Ammon's horn (tissue), 1 donor: ENCODE measurements around the gene DUOX1.

Source experiments
- DNase-seq: peaks from one replicate; pipeline ENCODE4 v3.0.0-alpha.2; 2016; ENCODE audit warnings: low spot score

DUOX1 gene

DNA sequence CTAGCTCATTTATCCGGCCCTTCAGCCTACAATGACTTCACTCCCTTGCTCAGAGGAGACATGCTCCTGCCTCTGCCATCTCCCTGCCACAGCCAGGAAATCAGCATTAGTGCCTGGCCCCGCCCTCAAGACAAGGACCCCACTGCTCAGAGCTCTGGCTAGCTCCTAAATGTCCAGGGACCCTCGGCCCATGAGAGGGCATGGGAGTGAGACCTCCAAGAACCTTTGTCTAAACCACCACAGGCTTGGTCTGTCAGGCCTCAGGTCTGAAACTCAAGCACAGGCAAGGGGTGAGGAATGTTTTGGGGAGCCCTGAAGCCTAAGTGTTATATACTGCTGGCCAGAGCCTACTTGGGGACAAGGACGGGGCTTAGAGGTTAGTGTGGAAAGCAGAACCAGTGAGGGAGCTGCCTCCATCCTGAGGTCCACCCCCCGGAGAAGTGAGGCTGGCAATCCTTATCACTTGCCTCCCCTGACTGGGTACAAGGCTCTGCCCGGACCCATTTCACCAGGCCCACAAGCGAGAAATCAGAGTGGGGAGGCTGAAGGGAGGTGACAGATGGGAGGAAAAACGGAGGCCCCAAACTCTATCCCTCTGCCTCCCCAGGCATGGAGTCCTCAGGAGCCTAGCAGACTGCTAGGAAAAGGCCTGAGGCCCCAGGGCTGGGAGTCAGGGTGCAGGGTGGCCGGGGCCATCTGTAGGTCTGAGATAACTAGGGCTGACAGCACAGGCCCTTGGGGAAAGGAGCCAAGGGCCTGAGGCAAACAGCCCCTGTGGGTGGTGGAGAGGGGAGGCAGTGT lies 39.2 kb downstream of the DUOX1 start:
- no peak for DNase-seq

DNA sequence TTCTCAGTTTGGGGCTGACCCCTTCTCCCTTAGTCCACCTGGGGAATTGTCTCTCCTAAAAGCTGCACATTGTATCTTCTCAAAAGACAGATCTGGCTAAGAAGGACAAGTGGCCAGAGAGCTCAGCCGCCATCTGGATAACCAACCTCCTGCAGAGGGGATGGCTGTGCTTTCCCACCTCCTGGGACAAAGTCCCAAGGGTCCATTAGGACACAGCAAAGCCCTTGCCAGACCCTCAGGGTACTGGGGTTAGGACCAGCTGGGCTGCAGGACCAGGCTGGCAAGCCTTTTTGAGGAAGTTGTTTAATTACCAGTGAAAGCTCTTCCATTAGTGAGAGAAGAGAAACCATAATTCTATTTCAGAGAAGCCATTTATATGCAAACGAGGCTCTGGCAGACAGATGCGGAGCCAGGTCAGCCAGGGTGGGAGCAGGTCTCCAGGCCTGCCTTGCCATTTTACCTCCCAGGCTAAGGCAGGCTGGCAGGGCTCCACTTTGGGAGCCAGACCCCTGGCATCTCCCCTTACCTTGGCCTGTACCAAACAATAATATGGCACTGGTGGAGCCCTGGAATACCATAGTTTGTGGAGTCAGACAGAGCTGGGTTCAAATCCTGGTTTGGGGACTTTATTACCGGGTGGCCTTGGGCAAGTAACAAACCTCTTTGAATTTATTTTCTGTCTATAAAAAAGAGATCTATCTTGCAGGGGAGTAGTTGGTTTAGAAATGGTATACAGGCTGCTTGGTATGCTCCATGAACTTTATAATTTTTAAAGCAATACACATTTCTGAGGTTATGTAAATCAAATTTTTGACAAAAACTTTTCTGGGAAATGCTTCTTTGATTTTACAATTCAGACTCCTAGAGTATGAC lies 40.0 kb downstream of the DUOX1 start:
- no peak for DNase-seq

DNA sequence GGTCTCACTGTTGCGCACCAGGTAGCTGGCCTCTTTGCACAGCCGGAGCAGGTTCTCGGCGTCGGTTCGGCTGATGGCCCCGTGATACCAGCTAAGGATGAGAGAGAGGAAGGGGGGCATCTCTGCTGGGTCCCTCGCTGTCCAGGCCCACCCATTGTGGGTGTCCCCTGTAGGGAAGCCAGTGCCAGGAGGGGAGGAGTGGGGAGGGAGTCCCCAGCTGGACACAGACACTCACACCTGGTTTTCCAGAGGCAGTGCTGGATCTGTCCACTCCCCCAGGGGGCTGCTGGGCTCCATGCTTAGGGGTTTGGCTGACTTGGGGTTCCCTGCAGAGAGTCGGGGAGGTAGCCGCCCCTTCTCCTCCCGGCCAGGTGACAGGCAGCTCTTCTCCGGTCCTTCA lies 42.1 kb downstream of the DUOX1 start:
- no peak for DNase-seq

DNA sequence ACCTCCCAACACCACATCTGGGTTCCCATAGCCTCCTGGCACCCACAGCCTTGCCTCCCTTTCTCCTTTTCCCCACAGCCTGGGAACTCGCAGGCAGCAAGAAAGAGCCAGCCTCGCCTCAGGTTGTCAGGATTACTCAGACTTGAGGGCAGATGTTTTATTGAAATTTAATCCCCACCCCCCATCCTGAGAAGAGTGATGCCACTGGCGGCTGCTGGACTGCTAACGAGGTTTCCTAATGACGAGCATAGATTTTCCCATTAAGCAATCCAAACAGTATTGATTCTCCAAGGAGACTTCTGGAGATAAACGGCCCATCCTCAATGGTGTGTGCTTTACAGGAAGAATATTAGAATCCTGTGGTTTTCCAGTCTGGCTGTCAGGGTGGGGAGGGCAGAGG lies 44.3 kb downstream of the DUOX1 start:
- DNase-seq, result no peak

DNA sequence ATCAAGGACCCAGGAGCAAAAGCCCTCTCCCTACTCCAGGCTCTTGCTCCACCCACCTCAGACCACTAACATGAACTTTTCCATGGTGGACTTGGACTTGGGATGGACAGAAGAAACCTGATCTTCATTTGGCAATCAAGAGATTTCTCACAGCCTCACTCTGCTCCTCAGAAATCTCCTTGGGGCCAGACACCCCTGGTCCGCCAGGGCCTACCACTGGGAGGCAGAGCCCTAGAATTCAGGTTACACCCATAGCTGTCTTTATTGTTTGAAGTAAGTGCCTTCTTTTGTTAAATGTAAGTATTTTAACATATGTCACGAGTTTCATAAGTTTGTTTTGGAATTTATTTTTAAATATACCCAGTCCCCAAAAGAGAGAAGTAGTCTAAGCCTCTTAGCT lies 44.8 kb downstream of the DUOX1 start:
- no peak for DNase-seq

DNA sequence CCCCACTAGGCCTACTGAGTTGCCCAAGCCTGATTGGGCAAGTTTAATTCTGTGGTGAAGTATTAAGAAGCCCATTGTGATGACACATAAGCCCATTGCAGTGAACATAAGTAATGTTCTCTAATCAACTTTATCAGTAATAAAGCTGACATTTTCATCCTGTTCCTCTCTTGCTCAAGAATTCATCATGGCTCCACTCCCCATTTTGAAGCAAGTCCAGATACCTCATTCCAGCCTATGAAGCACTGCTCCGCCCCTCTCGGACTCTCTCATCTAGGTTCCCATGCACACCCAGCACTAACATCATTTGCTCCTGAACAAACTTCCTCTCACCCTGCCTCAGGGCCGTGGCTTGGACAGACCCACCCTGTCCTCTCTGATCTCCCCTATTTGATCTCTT lies 47.5 kb downstream of the DUOX1 start:
- no peak for DNase-seq

DNA sequence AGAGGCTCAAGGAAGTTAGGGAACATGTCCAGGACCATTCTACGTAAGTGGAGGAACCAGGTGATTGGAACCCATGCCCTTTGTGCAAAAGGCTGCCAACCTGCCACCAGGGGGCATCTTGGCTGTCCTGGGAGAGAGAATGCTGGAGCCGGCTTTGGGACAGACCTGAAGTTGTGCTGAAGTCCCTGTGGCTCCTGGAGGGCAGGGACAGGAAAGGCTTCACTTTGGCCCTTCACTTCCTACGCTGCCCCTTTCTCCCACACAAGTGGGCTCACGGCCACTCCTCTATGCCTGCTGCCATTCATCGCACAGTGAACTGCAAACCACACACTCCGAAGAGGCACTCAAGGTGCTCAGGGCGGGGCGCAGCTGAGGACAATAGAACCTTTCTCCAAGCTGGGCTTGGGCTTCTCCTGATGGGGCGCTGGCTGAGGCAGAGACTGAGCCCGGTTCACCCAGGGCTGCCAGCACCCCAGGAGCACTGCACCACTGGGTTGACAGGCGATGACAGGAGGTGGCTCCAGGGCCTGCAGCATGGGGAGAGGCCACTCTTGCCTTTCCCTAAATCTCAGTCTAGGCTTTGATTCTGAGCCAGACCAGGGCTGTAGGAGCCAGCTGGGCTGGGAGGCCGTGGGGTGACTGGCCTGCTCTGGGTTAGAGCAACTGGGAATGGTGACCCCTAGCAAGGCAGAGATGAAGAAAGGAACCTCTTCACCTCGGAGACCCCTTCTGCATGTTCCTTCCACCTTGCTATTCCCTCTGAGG lies 49.6 kb downstream of the DUOX1 start:
- no peak for DNase-seq

DNA sequence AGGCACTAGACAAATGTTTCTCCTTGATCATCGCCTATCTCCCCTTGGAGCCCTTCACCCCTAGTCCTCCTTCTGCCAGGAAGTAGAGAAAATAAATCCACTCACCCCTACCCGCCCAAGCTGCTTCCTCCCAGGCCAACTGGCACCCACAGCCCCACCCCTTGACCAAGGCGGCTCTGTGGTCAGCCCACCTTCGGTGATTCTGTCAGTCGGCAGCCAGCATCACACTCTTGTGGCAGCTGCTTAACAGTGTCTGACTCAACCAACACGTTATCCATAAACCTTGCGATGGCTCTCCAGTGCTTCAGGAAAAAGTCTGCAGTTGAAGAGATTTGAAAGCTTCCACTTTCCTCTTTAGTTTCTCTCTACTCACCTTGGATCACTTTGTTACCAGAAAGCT lies 50.4 kb downstream of the DUOX1 start:
- no peak for DNase-seq

DNA sequence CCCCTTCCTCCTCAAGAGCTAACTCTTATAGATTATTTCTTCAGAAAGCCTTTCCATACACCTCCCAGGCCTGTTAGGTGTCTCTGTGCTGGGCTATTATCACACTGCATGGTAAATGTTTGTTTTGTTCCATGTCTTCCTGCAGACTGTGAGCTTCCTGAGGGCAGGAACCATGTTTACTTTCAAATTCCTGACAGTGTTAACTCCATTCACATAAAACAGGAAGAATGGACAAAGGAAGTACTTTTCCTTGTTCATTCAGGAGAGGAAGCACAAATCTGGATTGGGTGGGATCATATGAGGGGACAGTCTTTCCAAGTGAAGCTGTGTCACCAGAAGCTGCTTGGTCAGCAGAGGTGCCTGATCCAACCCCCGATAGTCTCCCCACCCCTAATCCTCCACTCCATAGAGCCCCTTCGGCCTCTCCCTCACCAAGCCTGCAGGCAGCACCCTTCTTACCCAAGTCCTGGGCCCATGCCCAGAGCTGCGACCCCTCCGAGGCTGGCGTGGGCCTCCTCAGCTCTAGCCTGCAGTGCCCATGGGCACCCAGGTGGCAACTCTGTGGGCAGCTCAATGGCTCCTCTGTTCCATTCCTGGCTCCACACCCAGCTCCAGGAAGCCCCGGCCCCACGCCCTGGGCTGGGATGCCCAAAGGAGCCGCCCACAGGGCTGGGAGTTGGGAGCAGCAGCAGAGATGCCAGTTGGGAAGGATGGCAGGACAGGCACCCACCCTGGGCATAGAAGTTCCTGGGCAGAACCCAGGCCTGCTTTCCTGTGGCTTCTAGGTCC lies 51.0 kb downstream of the DUOX1 start:
- no peak for DNase-seq

DNA sequence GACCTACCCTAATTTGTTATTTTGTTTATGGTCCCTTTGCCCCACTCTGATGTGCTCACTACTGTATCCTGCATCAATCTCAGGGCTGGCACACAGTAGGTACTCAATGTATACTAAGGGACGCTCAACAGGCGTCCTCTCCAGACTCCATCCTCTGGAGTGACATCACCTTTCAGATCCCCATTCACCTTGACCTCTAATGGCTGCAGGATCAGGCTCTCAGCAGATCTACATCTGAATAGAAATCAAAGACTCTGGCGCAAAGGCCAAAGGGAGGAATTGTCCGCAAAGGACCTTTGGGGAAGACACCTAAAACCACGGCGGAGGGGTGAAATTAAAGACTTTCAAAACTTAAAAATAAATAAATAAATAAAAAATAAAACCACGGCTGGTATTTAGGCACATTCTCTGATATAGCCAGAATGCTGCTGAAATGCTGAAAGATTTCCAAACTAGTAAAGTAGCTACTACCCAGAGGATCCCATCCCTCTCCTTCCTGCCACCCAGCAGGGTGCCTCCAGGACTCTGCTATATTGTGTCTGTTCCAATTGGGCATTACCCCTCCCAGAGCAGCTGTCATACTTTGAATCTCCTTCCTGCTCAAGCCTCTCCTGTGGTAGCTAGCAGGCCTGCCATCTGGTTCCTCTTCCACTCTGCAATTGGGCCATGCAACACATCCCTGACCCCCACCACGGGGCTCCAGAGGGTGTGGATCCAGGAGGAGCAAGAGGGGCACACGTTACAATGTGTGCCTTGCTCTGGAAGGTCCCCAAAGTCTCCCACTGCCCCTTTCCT lies 51.9 kb downstream of the DUOX1 start:
- DNase-seq, result no peak

DNA sequence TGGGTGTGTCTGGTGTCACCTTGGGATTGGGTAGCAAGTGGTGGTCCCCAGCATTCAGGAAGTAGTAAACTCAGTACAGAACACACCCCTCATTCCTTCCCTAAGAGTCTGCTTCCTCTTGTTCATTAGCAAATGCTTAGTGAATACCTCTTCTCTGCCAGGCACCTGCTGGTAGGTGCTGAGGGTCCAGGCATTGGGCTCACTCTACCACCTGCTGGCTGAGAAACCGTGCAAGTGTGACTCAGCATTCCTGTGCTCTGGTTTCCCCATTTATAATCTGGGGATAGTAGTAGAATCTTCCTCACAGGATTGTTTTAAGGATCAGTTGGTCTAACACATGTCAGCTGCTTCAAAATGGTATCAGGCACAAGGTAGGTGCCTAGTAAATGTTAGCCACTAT lies 53.2 kb downstream of the DUOX1 start:
- no peak for DNase-seq

DNA sequence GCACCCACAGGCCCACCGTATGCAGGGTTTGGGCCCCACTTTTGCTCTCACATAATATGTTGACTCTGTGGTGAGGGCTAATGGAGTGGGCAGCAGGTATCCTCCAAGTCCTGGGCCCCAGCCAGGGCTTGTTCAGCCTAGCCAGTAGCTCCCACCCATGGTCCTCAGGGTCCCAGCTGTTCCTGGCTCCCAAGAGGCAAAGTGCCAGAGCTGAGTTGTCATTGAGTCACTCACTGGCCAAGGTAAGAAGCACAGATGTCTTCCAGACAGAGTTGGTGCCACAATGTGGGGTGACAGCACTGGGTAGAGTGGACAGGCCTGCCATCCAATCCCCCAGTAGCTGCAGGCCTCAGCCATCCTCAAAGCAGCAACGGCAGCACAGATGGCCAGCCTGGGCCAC lies 53.7 kb downstream of the DUOX1 start:
- DNase-seq, result no peak

DNA sequence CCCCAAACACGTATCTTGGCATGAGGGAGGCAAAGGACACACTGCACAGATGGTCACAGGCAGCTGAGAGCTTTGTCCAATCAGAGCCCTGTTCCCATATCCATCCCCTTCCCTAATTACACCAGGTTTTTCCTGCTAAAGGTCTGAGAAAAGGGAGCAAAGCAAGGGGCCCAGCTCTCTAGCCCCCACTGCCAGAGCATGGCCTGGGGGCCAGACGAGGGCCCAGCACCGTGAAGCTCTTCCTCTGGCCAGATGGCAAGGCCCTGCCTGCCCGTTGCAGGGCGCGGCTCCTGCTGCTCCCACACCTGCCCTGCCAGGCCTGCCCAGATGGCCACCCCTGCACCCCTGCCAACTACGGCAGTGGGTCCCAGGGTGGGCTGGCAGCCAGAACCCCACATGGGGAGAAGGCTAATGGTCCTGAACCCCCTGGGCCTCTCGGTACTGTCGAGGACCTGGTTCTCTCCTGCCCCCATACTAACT lies 54.8 kb downstream of the DUOX1 start:
- no peak for DNase-seq

DNA sequence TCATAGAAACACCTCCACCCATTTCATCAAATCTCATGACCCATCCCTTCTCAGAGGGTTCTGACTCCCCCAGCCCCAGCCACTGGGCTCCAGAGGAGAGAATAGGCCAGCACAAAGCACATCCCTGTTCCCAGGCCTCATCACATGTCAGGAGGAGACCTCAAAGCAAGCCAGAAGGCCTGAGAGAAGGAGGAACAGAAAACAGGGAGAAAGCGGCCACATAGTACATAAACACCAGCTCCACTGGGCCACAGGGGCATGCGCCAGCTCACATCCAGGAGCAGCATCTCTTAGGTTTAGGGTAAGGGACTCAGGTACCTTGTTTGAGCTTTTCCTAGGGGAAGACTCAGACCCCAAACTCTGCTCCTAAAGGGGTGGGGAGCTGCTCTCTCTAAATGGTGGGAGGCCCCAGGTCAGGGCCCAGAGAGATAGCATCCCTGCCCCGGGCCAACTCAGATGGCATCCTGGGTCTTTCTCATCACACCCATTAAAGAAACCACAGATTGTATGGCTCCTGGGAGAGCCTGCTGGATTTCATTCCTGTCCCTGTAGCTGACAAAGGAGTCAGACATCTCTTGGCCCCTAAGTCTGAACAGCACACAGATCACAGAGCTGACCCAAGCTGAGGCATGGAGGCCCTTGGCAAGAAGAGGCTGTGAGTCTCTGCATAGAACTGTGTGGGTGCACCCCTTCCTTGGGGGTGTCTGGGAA lies 55.4 kb downstream of the DUOX1 start:
- DNase-seq, result no peak

DNA sequence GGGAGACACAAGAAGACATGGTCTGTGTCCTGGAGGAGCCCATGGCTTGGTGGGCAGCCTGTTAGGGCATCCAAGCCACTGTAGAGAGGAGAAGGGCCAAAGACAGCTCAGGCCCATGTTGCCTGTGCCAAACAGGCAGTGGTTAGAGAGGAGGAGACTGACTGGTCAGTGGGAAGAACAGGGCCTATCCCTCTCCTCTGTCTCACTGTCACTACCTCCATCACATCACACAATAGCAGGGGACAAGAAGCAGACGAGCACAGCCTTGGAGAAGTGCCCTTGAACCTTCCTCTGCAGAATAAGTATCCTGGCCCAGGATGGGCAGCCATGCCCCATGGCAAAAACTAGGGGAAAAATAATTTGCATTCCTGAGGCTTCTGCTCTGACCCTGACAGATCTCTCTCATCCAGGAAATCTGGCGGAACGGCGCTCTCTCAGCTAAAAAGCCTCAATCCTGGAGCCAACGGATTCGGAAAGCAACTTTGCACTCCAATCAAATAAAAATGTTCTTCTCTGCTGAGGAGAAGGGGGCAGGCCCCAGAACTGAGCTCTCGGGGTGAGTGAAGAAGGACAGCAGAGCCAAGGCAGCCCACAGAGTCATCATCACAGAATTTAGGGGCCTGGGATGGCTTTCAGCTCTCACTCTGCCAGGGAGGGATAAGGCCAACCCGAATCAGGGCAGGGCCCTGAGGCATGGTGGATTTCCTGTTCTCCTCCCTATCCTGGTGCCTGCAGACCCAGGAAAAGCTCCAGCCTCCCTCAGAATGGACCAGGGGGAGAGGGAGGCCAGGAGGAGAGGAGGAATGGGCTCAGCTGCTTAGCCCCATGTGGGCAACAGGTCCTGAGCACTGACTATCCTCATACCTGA lies 56.3 kb downstream of the DUOX1 start:
- no peak for DNase-seq

DNA sequence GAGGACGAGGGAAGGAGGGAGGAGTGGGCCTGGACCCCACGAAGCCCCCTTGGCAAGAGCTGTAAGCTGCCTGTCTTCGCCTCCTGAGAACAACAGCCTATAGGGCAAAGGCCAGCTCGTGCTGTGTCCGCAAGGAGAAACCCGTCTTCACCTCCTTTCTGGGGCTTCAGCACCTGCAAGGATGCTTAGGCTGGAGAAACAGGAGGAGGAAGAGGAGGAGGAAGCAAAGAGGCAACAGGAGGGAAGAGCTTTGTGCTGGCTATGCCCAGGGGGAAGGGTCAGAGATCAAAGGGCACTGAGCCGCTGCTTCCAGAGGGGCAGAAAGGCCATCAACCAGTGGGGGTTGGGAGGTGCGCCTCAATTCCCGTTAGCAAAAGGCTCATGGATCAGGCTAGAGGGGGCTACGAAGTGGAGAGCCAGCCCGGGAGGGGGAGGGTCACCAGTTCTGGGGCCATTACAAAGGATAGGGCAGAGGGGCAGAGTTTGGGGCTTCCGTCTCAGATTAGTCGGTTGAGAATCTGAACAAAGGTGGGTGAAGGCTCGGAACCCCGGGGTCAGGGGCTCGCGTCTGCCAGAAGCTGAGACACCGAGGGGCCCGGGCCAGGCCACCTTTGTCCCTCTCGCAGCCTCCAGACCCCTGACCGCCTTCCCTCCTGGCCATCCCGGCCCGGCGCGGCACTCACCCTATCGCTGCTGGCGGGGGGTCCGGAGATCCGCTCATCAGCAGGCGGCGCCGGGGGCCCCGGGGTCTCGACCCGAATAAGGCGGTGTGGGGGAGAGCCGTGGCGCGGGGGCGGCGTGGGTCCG lies 57.2 kb downstream of the DUOX1 start:
- no peak for DNase-seq

DNA sequence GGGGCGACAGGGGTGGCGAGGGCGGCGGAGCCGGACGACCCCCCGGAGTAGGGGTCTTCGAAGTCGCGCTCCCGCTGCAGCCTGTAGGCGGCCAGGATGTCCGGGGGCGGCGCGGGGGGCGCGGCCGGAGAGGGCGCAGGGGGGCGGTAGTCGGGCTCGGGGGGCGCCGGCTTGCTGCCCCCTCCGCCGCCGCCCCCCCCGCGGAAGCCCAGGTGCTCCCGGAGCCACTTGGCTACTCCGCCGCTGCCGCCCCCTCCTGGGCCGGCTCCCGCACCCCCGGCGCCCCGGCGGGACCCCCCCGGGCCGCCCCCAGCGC lies 57.7 kb downstream of the DUOX1 start:
- no peak for DNase-seq
